RWPE1 (cell line): Measurements from ENCODE around the gene OXER1.

ENCODE experiments used
- CTCF ChIA-PET: fragments of 350-600 bp; sonication (Branson Sonifier 250); formaldehyde crosslinking; extraction: SDS; loops from one replicate; lab custom pipeline; 2021; lab: Yijun Ruan, JAX
- POLR2A ChIA-PET: fragments of 400-600 bp; formaldehyde crosslinking; extraction: SDS; loops from one replicate; lab custom pipeline; 2020; ENCODE audit warnings: antibody characterized with exemption; ENCODE audit not compliant: low non-redundant PET; lab: Yijun Ruan, JAX
- DNase-seq: peaks from one replicate; pipeline ENCODE4 v3.0.0; 2012; ENCODE audit warnings: low spot score
- H3K27ac ChIP-seq: fragments of 450-650 bp; 2 replicates; pipeline ENCODE4 v1.5.1; 2017
- TF ChIP-seq, protein P1 (sequence below): fragments of 450-650 bp; conservative IDR thresholded peaks from 2 replicates; pipeline ENCODE4 v1.5.1; 2017; ENCODE audit warnings: low read depth, mild to moderate bottlenecking

OXER1 gene

GRCh38 chr2:42796427-42797248 is 32.7 kb upstream of the OXER1 start:
- no peak overlapping the region for H3K27ac ChIP-seq

DNA sequence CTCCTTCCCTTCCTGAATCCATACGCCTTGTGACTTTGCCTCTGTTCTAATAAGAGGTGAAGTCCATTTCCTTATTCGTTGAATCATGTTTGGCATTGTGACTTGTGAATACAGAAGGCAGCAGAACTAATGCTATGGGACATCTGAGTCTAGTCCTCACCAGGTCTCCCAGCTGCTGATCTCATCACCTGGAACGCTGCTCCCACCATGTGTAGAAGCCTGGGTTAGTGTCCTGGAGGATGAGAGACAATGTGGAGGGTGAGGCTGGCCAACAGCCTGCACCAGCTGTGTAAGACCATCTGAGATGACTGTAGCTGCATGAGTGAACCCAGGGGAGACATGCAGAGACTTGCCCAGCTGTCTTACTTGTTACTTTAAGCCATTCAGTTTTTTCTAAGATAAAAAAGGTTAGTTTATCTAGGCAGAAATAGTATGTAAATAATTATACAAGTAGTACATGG is 31.9 kb upstream of the OXER1 start:
- ChIA-PET POLR2A (interaction anchor here (1.2 kb wide), 1 partner anchor 15 kb away, joined by 3 read pairs; no protein-coding TSS in a partner anchor), CTCF (no interaction called here)
- peak overlapping the region; percentile 46; the same call in 1 of the 2 replicates for H3K27ac ChIP-seq
- TF ChIP-seq, protein P1, sequence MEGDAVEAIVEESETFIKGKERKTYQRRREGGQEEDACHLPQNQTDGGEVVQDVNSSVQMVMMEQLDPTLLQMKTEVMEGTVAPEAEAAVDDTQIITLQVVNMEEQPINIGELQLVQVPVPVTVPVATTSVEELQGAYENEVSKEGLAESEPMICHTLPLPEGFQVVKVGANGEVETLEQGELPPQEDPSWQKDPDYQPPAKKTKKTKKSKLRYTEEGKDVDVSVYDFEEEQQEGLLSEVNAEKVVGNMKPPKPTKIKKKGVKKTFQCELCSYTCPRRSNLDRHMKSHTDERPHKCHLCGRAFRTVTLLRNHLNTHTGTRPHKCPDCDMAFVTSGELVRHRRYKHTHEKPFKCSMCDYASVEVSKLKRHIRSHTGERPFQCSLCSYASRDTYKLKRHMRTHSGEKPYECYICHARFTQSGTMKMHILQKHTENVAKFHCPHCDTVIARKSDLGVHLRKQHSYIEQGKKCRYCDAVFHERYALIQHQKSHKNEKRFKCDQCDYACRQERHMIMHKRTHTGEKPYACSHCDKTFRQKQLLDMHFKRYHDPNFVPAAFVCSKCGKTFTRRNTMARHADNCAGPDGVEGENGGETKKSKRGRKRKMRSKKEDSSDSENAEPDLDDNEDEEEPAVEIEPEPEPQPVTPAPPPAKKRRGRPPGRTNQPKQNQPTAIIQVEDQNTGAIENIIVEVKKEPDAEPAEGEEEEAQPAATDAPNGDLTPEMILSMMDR: no peak
- peak; percentile 50 for DNase-seq

More at GRCh38 chr2:42796427-42797248, 32.7 kb upstream of the OXER1 start:
- POLR2A ChIA-PET: interaction anchor here (1.2 kb wide), 1 partner anchor 14 kb away, joined by 3 read pairs; no protein-coding TSS in a partner anchor
- CTCF ChIA-PET: no interaction called here
- no peak for DNase-seq
- TF ChIP-seq, protein P1: no peak

- CTCF ChIA-PET: no interaction called here
- no peak overlapping the region for H3K27ac ChIP-seq
- POLR2A ChIA-PET: no interaction called here
- TF ChIP-seq, protein P1: no peak
- no peak for DNase-seq
Observed at GRCh38 chr2:42795275-42795674, 31.3 kb upstream of the OXER1 start.

GRCh38 chr2:42794271-42795046 is 30.5 kb upstream of the OXER1 start:
- no peak for DNase-seq
- no peak overlapping the region for H3K27ac ChIP-seq
- CTCF ChIA-PET: interaction anchor here (0.6 kb wide), 1 partner anchor 97 kb away, joined by 3 read pairs; no protein-coding TSS in a partner anchor
- POLR2A ChIA-PET: no interaction called here
- TF ChIP-seq, protein P1: no peak

DNA sequence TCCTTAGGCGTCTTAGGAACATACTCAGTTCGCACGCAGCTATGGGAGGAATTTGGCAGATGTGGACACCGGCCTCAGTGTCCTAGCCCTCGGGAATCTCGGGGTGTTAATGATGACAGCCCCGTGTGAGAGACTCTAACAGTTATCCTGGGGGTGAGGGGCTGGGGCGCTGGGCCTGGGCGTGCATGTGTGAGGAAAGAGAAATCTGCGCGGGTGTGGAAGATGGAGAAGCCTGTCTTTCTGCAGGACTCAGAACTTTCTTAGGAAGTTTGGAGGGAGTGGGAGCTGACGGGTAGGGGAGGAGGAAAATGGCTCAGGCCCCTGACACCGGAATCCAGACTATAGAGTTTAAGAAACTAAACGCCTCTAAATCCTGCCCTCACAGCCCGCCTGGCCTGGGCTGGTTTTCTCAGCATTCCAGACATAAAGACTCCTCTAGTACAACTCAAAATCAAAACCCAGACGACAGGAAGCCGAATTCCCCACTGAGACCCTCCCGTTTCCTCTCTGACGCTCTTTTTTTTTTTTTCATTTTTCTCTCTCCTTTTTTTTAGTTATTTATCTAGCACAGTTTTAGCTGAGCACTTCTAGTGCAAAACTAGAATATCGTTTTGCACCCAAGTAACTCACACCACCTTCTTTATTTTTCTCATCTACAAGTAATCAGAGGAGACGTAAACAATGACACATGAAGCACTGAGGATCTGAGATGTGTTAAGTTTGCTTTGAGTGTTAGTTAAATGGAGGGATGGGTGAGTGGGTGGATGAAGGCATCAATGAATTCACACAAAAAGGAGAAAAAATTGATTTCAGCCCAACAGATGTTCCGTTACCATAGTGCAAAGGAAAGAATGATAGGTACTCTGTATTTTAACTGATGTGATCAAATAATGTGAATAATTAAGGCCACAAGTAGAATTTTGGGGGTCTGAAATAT is 29.7 kb upstream of the OXER1 start:
- POLR2A ChIA-PET: no interaction called here

More for the DNA sequence above, 29.7 kb upstream of the OXER1 start:
- no peak for DNase-seq
- H3K27ac ChIP-seq: no peak overlapping the region
- CTCF ChIA-PET: interaction anchor here (0.6 kb wide), 1 partner anchor 96 kb away, joined by 3 read pairs; no protein-coding TSS in a partner anchor
- TF ChIP-seq, protein P1: no peak
